GM19035 (cell line): ENCODE results near the gene FRAT2.

Source experiments
- ATAC-seq: cut with Tn5 transposase; IDR thresholded peaks from one replicate; pipeline ENCODE4 v1.9.1; 2021; ENCODE audit not compliant: unreplicated experiment

FRAT2 gene

GRCh38 chr10:97327348-97328294 lies 6.9 kb downstream of the FRAT2 start:
- no peak for ATAC-seq

GRCh38 chr10:97325754-97326153 lies 8.8 kb downstream of the FRAT2 start:
- ATAC-seq: no peak

- no peak for ATAC-seq
These were observed 11.0 kb downstream of the FRAT2 start for GRCh38 chr10:97323501-97323900.

GRCh38 chr10:97321804-97322190 lies 12.7 kb downstream of the FRAT2 start:
- no peak for ATAC-seq

GRCh38 chr10:97321032-97321803 lies 13.3 kb downstream of the FRAT2 start:
- no peak for ATAC-seq

GRCh38 chr10:97320480-97321031 lies 14.0 kb downstream of the FRAT2 start:
- no peak for ATAC-seq

- ATAC-seq: peak; percentile 24
These were observed 14.7 kb downstream of the FRAT2 start for GRCh38 chr10:97319671-97320479.

- ATAC-seq: peak; percentile 79
These were observed 15.5 kb downstream of the FRAT2 start, which contains the start of gene FRAT1 for GRCh38 chr10:97318772-97319651. FRAT1 (plus strand) TSS chr10:97319271; CDS start chr10:97319454, 183 bp downstream.

- no peak for ATAC-seq
These were observed 19.9 kb downstream of the FRAT2 start for GRCh38 chr10:97314671-97315070.

GRCh38 chr10:97312897-97313296 lies 21.6 kb downstream of the FRAT2 start:
- ATAC-seq: no peak

- ATAC-seq: no peak
These were observed 23.4 kb downstream of the FRAT2 start for GRCh38 chr10:97311111-97311626.

- ATAC-seq: no peak
These were observed 26.4 kb downstream of the FRAT2 start for GRCh38 chr10:97307866-97308780.

- ATAC-seq: no peak
These were observed 27.1 kb downstream of the FRAT2 start for GRCh38 chr10:97307441-97307840.

- ATAC-seq: no peak
These were observed 32.3 kb downstream of the FRAT2 start for GRCh38 chr10:97302088-97302791.

- ATAC-seq: no peak
These were observed 33.5 kb downstream of the FRAT2 start for GRCh38 chr10:97300980-97301379.

- ATAC-seq: no peak
These were observed 36.3 kb downstream of the FRAT2 start for GRCh38 chr10:97298223-97298571.

GRCh38 chr10:97297556-97298222 lies 36.8 kb downstream of the FRAT2 start:
- no peak for ATAC-seq

GRCh38 chr10:97292862-97293198 lies 41.7 kb downstream of the FRAT2 start:
- ATAC-seq: no peak
